ENCODE data around the gene GTPBP6.

- no peak for TF ChIP-seq POLR2A (IDR thresholded peaks at IDR 0.05)
- TF ChIP-seq, protein P1, sequence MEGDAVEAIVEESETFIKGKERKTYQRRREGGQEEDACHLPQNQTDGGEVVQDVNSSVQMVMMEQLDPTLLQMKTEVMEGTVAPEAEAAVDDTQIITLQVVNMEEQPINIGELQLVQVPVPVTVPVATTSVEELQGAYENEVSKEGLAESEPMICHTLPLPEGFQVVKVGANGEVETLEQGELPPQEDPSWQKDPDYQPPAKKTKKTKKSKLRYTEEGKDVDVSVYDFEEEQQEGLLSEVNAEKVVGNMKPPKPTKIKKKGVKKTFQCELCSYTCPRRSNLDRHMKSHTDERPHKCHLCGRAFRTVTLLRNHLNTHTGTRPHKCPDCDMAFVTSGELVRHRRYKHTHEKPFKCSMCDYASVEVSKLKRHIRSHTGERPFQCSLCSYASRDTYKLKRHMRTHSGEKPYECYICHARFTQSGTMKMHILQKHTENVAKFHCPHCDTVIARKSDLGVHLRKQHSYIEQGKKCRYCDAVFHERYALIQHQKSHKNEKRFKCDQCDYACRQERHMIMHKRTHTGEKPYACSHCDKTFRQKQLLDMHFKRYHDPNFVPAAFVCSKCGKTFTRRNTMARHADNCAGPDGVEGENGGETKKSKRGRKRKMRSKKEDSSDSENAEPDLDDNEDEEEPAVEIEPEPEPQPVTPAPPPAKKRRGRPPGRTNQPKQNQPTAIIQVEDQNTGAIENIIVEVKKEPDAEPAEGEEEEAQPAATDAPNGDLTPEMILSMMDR (IDR thresholded peaks at IDR 0.05), result no peak
- TF ChIP-seq POLR2AphosphoS5 (IDR thresholded peaks at IDR 0.05), result no peak
- TF ChIP-seq EP300 (IDR thresholded peaks at IDR 0.05; ENCODE audit: low read depth), result no peak
Observed at GRCh38 chrX:340641-341423, 22.2 kb upstream of the GTPBP6 start.

Measured in transverse colon (tissue), 4 donors.